Fibroblast of skin of left quadriceps (primary cell): ENCODE data around the gene SNX17.

Experiments
- DNase-seq, 2 experiments: peaks; one replicate each; pipeline ENCODE4 v3.0.0-alpha.2; 2013; ENCODE audit warnings: low read depth in 2 of 2

SNX17 gene

GRCh38 chr2:27363933-27364332 is 6.5 kb upstream of the SNX17 start:
- DNase-seq, result no peak

GRCh38 chr2:27369471-27370025 is 868 bp upstream of the SNX17 start:
- DNase-seq, result peak in 1 of 2 experiments; percentile 14

- DNase-seq, result no peak
These were observed 602 bp downstream of the SNX17 start for GRCh38 chr2:27370816-27371620.

GRCh38 chr2:27372937-27373336 is 2.5 kb downstream of the SNX17 start:
- DNase-seq, result no peak

GRCh38 chr2:27373567-27373966 is 3.2 kb downstream of the SNX17 start:
- no peak for DNase-seq

GRCh38 chr2:27375513-27376099 is 5.2 kb downstream of the SNX17 start:
- no peak for DNase-seq

GRCh38 chr2:27376151-27376865 is 5.9 kb downstream of the SNX17 start:
- DNase-seq, result no peak

GRCh38 chr2:27376866-27377617 is 6.6 kb downstream of the SNX17 start:
- DNase-seq, result no peak

GRCh38 chr2:27377618-27378095 is 7.2 kb downstream of the SNX17 start:
- DNase-seq, result no peak

- no peak for DNase-seq
These were observed 7.8 kb downstream of the SNX17 start for GRCh38 chr2:27378096-27378808.

- DNase-seq, result no peak
These were observed 8.4 kb downstream of the SNX17 start for GRCh38 chr2:27378809-27379290.

- no peak for DNase-seq
These were observed 9.0 kb downstream of the SNX17 start for GRCh38 chr2:27379383-27379835.

- DNase-seq, result no peak
These were observed 9.6 kb downstream of the SNX17 start for GRCh38 chr2:27379836-27380625.

- DNase-seq, result peak; percentile 88 to 90
These were observed 10.5 kb downstream of the SNX17 start, which contains the start of gene ZNF513 for GRCh38 chr2:27380626-27381545. TSS of gene ZNF513 (minus strand) at chr2:27380734. CDS start at chr2:27380526, 208 bp downstream.

- DNase-seq, result no peak
These were observed 11.3 kb downstream of the SNX17 start for GRCh38 chr2:27381577-27382181.

GRCh38 chr2:27390822-27391679 is 20.6 kb downstream of the SNX17 start:
- no peak for DNase-seq

GRCh38 chr2:27393225-27393624 is 22.8 kb downstream of the SNX17 start:
- no peak for DNase-seq
